H1 (cell line): ENCODE measurements around the gene FREM1. TPM values are rescaled to one million over a fixed set of nuclear protein-coding genes. Genes with fewer than 3 reads are reported as not detected.

ENCODE experiments used
- CTCF ChIA-PET: fragments of 300-600 bp; sonication (Branson Sonifier 250); formaldehyde crosslinking; loops from one replicate; lab custom pipeline; 2021; ENCODE audit not compliant: partially characterized antibody; lab: Charles Lee
- POLR2A ChIA-PET: fragments of 300-600 bp; sonication (Branson Sonifier 250); formaldehyde crosslinking; loops from one replicate; lab custom pipeline; 2021; ENCODE audit warnings: inconsistent platforms; ENCODE audit not compliant: partially characterized antibody; lab: Charles Lee
- DNase-seq, 2 experiments: peaks; one replicate each; pipeline versions ENCODE4 v3.0.0 to v3.0.0-alpha.2; 2010 to 2022; ENCODE audit warnings: low spot score in 2 of 2, low read depth in 1 of 2, mixed read lengths in 1 of 2
- FAIRE-seq: peaks from 2 replicates; lab custom pipeline; 2011; peaks lifted over from hg19 to GRCh38; lab: Jason Lieb, UNC
- H2AFZ ChIP-seq: 2 replicates; pipeline ENCODE4 v1.8.1; 2012; ENCODE audit warnings: low read length, inconsistent platforms
- H2AK5ac ChIP-seq: 2 replicates; pipeline ENCODE4 v1.6.1; 2013; ENCODE audit warnings: low read depth, low read length
- H2BK120ac ChIP-seq: replicated peaks from 2 replicates; pipeline ENCODE3; 2013; ENCODE audit warnings: low read depth, low read length, inconsistent platforms
- H2BK12ac ChIP-seq: 2 replicates; pipeline ENCODE4 v1.6.1; 2013; ENCODE audit warnings: low read depth, low read length
- H2BK15ac ChIP-seq: 2 replicates; pipeline ENCODE4 v1.6.1; 2013; ENCODE audit warnings: low read length
- H2BK20ac ChIP-seq: 2 replicates; pipeline ENCODE4 v1.6.1; 2013; ENCODE audit warnings: low read length
- H2BK5ac ChIP-seq: 2 replicates; pipeline ENCODE4 v1.6.1; 2013; ENCODE audit warnings: low read depth, low read length
- H3K14ac ChIP-seq: 2 replicates; pipeline ENCODE4 v1.6.1; 2013; ENCODE audit warnings: inconsistent platforms; ENCODE audit not compliant: insufficient read length
- H3K18ac ChIP-seq: 2 replicates; pipeline ENCODE4 v1.6.1; 2013; ENCODE audit warnings: low read length; ENCODE audit errors: extremely low read depth
- H3K23ac ChIP-seq: 2 replicates; pipeline ENCODE4 v1.6.1; 2013; ENCODE audit warnings: inconsistent platforms; ENCODE audit not compliant: insufficient read length
- H3K23me2 ChIP-seq: 2 replicates; pipeline ENCODE4 v1.6.1; 2013; ENCODE audit warnings: low read depth, low read length
- H3K27ac ChIP-seq: 2 replicates; pipeline ENCODE4 v1.6.1; 2011; ENCODE audit warnings: low read depth, low read length, inconsistent platforms
- H3K27me3 ChIP-seq, 4 experiments: replicated peaks in 1 of 4; 1 replicate in 1 of 4; 2 replicates in 3 of 4; pipeline versions ENCODE4 v1.6.1 to v1.8.1; 2011 to 2013; ENCODE audit warnings: low read length in 3 of 4, mild to moderate bottlenecking in 3 of 4, inconsistent platforms in 2 of 4, mixed read lengths in 2 of 4, moderate library complexity in 1 of 4; ENCODE audit not compliant: control insufficient read depth in 3 of 4, insufficient read depth in 3 of 4; ENCODE audit errors: extremely low read depth in 1 of 4
- H3K36me3 ChIP-seq, 4 experiments: 2 replicates each; pipeline versions ENCODE4 v1.6.1 to v1.8.1; 2011 to 2013; ENCODE audit warnings: mild to moderate bottlenecking in 4 of 4, low read length in 3 of 4, moderate library complexity in 2 of 4, control low read depth in 1 of 4, inconsistent platforms in 1 of 4; ENCODE audit not compliant: insufficient read depth in 4 of 4, control insufficient read depth in 2 of 4
- H3K4ac ChIP-seq: replicated peaks from 2 replicates; pipeline ENCODE3; 2013; ENCODE audit warnings: low read length, low read depth, mixed read lengths, inconsistent platforms; ENCODE audit not compliant: insufficient read length
- H3K4me1 ChIP-seq, 4 experiments: replicated peaks in 1 of 4; 1 replicate in 1 of 4; 2 replicates in 3 of 4; pipeline versions ENCODE4 v1.6.1 to v1.8.1; 2011 to 2013; ENCODE audit warnings: low read length in 3 of 4, inconsistent platforms in 2 of 4, mixed read lengths in 1 of 4; ENCODE audit not compliant: insufficient read depth in 4 of 4, control insufficient read depth in 3 of 4
- H3K4me2 ChIP-seq, 2 experiments: 2 replicates each; pipeline versions ENCODE4 v1.6.1 to v1.8.1; 2011 to 2013; ENCODE audit warnings: low read depth in 2 of 2, low read length in 2 of 2, control low read depth in 1 of 2, inconsistent platforms in 1 of 2, mild to moderate bottlenecking in 1 of 2; ENCODE audit not compliant: insufficient read depth in 1 of 2
- H3K4me3 ChIP-seq, 4 experiments: fragments of 200-600, 300-600 bp in 1 of 4; sonication (generic), shearing (Covaris generic), sonication (Bioruptor Twin) in 1 of 4; 2 replicates each; pipeline versions ENCODE4 v1.5.1 to v1.8.1; 2011 to 2016; ENCODE audit warnings: low read length in 4 of 4, low read depth in 3 of 4, control low read depth in 2 of 4, inconsistent platforms in 2 of 4, mild to moderate bottlenecking in 2 of 4, mixed read lengths in 1 of 4, moderate library complexity in 1 of 4; ENCODE audit not compliant: insufficient read depth in 2 of 4; ENCODE audit errors: extremely low read depth in 1 of 4
- H3K56ac ChIP-seq: replicated peaks from 2 replicates; pipeline ENCODE3; 2013; ENCODE audit warnings: low read depth, mild to moderate bottlenecking, mixed read lengths, low read length, inconsistent platforms; ENCODE audit not compliant: insufficient read length
- H3K79me1 ChIP-seq: 2 replicates; pipeline ENCODE4 v1.6.1; 2013; ENCODE audit warnings: low read depth, low read length, control low read depth
- H3K79me2 ChIP-seq, 2 experiments: 2 replicates each; pipeline versions ENCODE4 v1.6.1 to v1.8.1; 2012 to 2013; ENCODE audit warnings: low read length in 2 of 2, mild to moderate bottlenecking in 2 of 2, inconsistent platforms in 1 of 2; ENCODE audit not compliant: insufficient read depth in 2 of 2, control insufficient read depth in 1 of 2
- H3K9ac ChIP-seq, 4 experiments: replicated peaks in 1 of 4; 1 replicate in 1 of 4; 2 replicates in 3 of 4; pipeline versions ENCODE4 v1.6.1 to v1.8.1; 2011 to 2013; ENCODE audit warnings: low read depth in 3 of 4, low read length in 3 of 4, control low read depth in 2 of 4, mild to moderate bottlenecking in 2 of 4, moderate library complexity in 2 of 4, inconsistent platforms in 1 of 4; ENCODE audit errors: extremely low read depth in 1 of 4
- H3K9me3 ChIP-seq, 2 experiments: 2 replicates each; pipeline versions ENCODE4 v1.6.1 to v1.8.1; 2012 to 2013; ENCODE audit warnings: mild to moderate bottlenecking in 2 of 2, moderate library complexity in 2 of 2, control low read depth in 1 of 2, inconsistent platforms in 1 of 2, low read depth in 1 of 2, low read length in 1 of 2, mixed read lengths in 1 of 2; ENCODE audit not compliant: insufficient read depth in 2 of 2
- H4K20me1 ChIP-seq, 2 experiments: replicated peaks in 1 of 2; 2 replicates each; pipeline versions ENCODE3 to v1.8.1; 2011 to 2013; ENCODE audit warnings: inconsistent platforms in 2 of 2, low read length in 2 of 2, mild to moderate bottlenecking in 1 of 2; ENCODE audit not compliant: insufficient read depth in 2 of 2, control insufficient read depth in 1 of 2
- H4K5ac ChIP-seq: 2 replicates; pipeline ENCODE4 v1.6.1; 2013; ENCODE audit warnings: low read length, low read depth, mixed read lengths, inconsistent platforms; ENCODE audit not compliant: insufficient read length
- H4K8ac ChIP-seq: 2 replicates; pipeline ENCODE4 v1.8.0; 2013; ENCODE audit warnings: mild to moderate bottlenecking, moderate library complexity, low read length, inconsistent platforms; ENCODE audit not compliant: insufficient read depth; ENCODE audit errors: extremely low read depth
- H4K91ac ChIP-seq: replicated peaks from 2 replicates; pipeline ENCODE3; 2013; ENCODE audit warnings: low read length, mixed read lengths, inconsistent platforms; ENCODE audit not compliant: insufficient read length
- EP300 ChIP-seq, 2 experiments: IDR thresholded peaks; 1 replicate in 1 of 2; 2 replicates in 1 of 2; pipeline ENCODE4 v1.6.1; 2011 to 2012; ENCODE audit warnings: low read depth in 2 of 2, low read length in 2 of 2, mild to moderate bottlenecking in 2 of 2, borderline replicate concordance in 1 of 2, inconsistent platforms in 1 of 2, moderate library complexity in 1 of 2
- EZH2 ChIP-seq: fragments of 200-600 bp; sonication (generic); IDR thresholded peaks from 2 replicates; pipeline ENCODE4 v1.7.1; 2012; ENCODE audit warnings: low read depth, mild to moderate bottlenecking, moderate library complexity, low read length, inconsistent platforms; ENCODE audit not compliant: severe bottlenecking
- JUND ChIP-seq: IDR thresholded peaks from 2 replicates; pipeline ENCODE4 v1.6.1; 2011; ENCODE audit warnings: mild to moderate bottlenecking, improper control_type of control experiment, low read length
- MAFK ChIP-seq: IDR thresholded peaks from 2 replicates; pipeline ENCODE4 v1.6.1; 2012; ENCODE audit warnings: low read depth, mild to moderate bottlenecking, improper control_type of control experiment, low read length
- POLR2AphosphoS5 ChIP-seq: IDR thresholded peaks from 2 replicates; pipeline ENCODE4 v1.6.1; 2011; ENCODE audit warnings: low read depth, low read length
- RXRA ChIP-seq: IDR thresholded peaks from 2 replicates; pipeline ENCODE4 v1.6.1; 2011; ENCODE audit warnings: low read depth, mild to moderate bottlenecking, low read length, moderate library complexity; ENCODE audit not compliant: insufficient read depth
- SP1 ChIP-seq: IDR thresholded peaks from 2 replicates; pipeline ENCODE4 v1.6.1; 2011; ENCODE audit warnings: low read depth, low read length
- WGBS, 2 experiments: shearing (Covaris generic) in 1 of 2; methylation state at CpG; one replicate each; pipeline versions ENCODE4 v1.1.6 to v1.1.7; 2013 to 2015; ENCODE audit warnings: low lambda C conversion rate in 2 of 2, mixed read lengths in 2 of 2, inconsistent platforms in 1 of 2, low coverage in 1 of 2, missing lambda C conversion rate in 1 of 2; ENCODE audit not compliant: insufficient replicate concordance in 2 of 2, insufficient coverage in 1 of 2, insufficient read length in 1 of 2; ENCODE audit errors: extremely low coverage in 1 of 2, missing lambda C conversion rate in 1 of 2; 5-methylcytosine and 5-hydroxymethylcytosine counted together
- polyA plus RNA-seq, 7 experiments: library from polyadenylated mRNA; depleted of rRNA in 3 of 7; stranded (reverse) in 5 of 7; unstranded in 2 of 7; fragments of >200 nt in 5 of 7; fragments of 200-250 nt in 2 of 7; gene quantifications; 1 replicate in 5 of 7; 2 replicates in 1 of 7; 4 replicates in 1 of 7; pipeline versions ENCODE4 v1.2.1 to v1.2.3, GENCODE V29; 2011 to 2013; ENCODE audit warnings: missing spikeins in 2 of 7, mixed read lengths in 2 of 7
- total RNA-seq: library from RNA; stranded (reverse); fragmentation: NEBNext Ultra II Directional; extraction: Animal tissue kit (Norgen Biotek cat#: 25700); gene quantifications from 2 replicates; pipeline ENCODE4 v1.2.1, GENCODE V29; 2021
- TF ChIP-seq, protein P1 (sequence below): IDR thresholded peaks from 2 replicates; pipeline ENCODE4 v1.6.1; 2012; ENCODE audit warnings: low read length, inconsistent platforms
- TF ChIP-seq, protein P2 (sequence below): IDR thresholded peaks from 2 replicates; pipeline ENCODE4 v1.6.1; 2012; ENCODE audit warnings: inconsistent platforms

Gene FREM1
- total and polyA plus RNA-seq, 2 of the 8 experiments (the other 6 are each of a cell fraction or from before 2014, with no cell fraction given) = 2.6 to 3.1 TPM

DNA sequence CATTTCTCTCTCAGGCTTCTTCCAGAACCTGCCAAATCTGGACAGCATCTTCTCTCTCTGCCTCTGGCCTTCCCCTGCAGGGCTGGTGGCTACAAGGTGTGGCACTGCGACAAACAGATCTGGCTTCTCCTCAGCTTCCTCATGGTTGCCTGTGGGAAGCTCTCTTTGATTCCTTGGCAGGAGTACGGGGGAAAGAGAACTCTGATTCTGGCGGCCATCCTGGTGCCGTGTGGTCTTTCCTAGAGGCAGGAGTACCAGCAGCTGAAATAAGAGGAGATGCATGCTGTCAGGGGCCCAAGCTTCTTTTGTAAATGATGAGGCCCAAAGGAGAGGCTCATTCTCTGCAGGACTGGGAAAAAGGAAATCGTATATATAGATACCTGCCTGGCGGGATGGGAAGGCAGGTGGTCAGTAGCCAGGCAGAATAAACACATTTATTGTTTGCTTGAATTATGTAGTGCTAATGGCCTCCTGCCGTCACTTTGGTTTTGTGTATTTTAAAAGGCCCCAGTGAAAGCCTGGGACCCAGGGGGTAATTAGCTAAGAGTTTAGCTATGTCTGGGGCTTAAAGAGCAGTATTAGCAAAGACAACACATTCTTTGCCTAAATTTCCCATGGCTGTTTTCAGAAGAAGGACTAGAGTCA, 187.7 kb downstream of the FREM1 start, which contains the start of gene CER1:
CER1 (minus strand) TSS at position 343 of the 645 bp plus-strand sequence; CDS start at position 282, 61 bp downstream.
- 15% methylated on average over 7 of the region's 7 CpGs; no CpG with 5 or more reads in 1 of the 2 experiments for WGBS, 2 experiments
- Histone ChIP-seq H2BK120ac (no peak within 1 kb of the TSS), H2BK20ac (no peak within 1 kb of the TSS), H2AFZ (no peak within 1 kb of the TSS), H2BK12ac (peak within 1 kb of the TSS; percentile 62), H3K27ac (no peak within 1 kb of the TSS), H3K9ac (no peak within 1 kb of the TSS), H3K4me1 (peaks cover 4 to 8% (median 6%) of the 10 kb centered on the region in 4 experiments; a peak in 6 of 7 replicates), H3K79me2 (no peaks in the 10 kb centered on the region), H3K18ac (no peak within 1 kb of the TSS), H3K4me3 (peak within 1 kb of the TSS in 1 of 4 experiments; percentile 7; a peak in 1 of 8 replicates), H3K36me3 (no peaks in the 10 kb centered on the region), H3K4ac (no peak within 1 kb of the TSS), H4K5ac (no peak within 1 kb of the TSS), H4K91ac (no peak within 1 kb of the TSS), H3K27me3 (peaks cover 35 to 73% (median 46%) of the 10 kb centered on the region in 4 experiments), H4K8ac (no peak within 1 kb of the TSS), H4K20me1 (peaks cover 0 to 1% of the 10 kb centered on the region in 2 experiments), H3K23me2 (no peaks in the 10 kb centered on the region; the same call in 1 of the 2 replicates), H2BK15ac (no peak within 1 kb of the TSS), H3K14ac (no peak within 1 kb of the TSS), H3K23ac (no peak within 1 kb of the TSS), H3K56ac (no peak within 1 kb of the TSS), H2AK5ac (peak within 1 kb of the TSS; percentile 61; the same call in 1 of the 2 replicates), H3K9me3 (no peaks in the 10 kb centered on the region), H2BK5ac (no peak within 1 kb of the TSS), H3K79me1 (no peaks in the 10 kb centered on the region), H3K4me2 (peak within 1 kb of the TSS; percentile 29 to 64)
- ChIA-PET POLR2A (interaction anchor here (0.6 to 3.2 kb wide), 3 partner anchors 29 to 1825 kb away, joined by 3 to 9 read pairs (median 3); partner anchors contain the start of gene ZDHHC21), CTCF (interaction anchor here (0.7 to 2.8 kb wide), 12 partner anchors 11 to 280 kb away, joined by 3 to 11 read pairs (median 3); partner anchors contain the start of gene ZDHHC21)
- FAIRE-seq (peak; percentile 28), DNase-seq (peak; percentile 62 to 82)
- TF ChIP-seq MAFK (no peak), POLR2AphosphoS5 (no peak), SP1 (peak; percentile 79), EP300 (IDR thresholded peaks at IDR 0.05; ENCODE audit: borderline replicate concordance in 1 of 2, low read depth in 2 of 2, low read length in 2 of 2) (peak in 1 of 2 experiments; percentile 61; a peak in 1 of 3 replicates), RXRA (no peak), JUND (peak; percentile 65; the same call in 1 of the 2 replicates), EZH2 (no peak)
- TF ChIP-seq, protein P1, sequence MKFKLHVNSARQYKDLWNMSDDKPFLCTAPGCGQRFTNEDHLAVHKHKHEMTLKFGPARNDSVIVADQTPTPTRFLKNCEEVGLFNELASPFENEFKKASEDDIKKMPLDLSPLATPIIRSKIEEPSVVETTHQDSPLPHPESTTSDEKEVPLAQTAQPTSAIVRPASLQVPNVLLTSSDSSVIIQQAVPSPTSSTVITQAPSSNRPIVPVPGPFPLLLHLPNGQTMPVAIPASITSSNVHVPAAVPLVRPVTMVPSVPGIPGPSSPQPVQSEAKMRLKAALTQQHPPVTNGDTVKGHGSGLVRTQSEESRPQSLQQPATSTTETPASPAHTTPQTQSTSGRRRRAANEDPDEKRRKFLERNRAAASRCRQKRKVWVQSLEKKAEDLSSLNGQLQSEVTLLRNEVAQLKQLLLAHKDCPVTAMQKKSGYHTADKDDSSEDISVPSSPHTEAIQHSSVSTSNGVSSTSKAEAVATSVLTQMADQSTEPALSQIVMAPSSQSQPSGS = 0 out of 2 replicates have a peak, but pooled peaks have one; percentile 32
- TF ChIP-seq, protein P2, sequence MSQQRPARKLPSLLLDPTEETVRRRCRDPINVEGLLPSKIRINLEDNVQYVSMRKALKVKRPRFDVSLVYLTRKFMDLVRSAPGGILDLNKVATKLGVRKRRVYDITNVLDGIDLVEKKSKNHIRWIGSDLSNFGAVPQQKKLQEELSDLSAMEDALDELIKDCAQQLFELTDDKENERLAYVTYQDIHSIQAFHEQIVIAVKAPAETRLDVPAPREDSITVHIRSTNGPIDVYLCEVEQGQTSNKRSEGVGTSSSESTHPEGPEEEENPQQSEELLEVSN = 0 out of 2 replicates have a peak, but pooled peaks have one; percentile 35
